GM21390 (cell line): ENCODE measurements around the gene FAXC.
A peak's percentile ranks its signal among the peaks of the same experiment; 100 is the strongest.
"Not testable (repeated sequence)": the region's sequence is repeated elsewhere in the genome, so short reads cannot be mapped to it uniquely, and the experiment has no call there.

Experiments used
- ATAC-seq: cut with Tn5 transposase; IDR thresholded peaks from one replicate; pipeline ENCODE4 v1.9.1; 2021; ENCODE audit not compliant: unreplicated experiment

Gene FAXC

GRCh38 chr6:99341862-99342455 is 7.5 kb downstream of the FAXC start:
- peak; percentile 56 for ATAC-seq

DNA sequence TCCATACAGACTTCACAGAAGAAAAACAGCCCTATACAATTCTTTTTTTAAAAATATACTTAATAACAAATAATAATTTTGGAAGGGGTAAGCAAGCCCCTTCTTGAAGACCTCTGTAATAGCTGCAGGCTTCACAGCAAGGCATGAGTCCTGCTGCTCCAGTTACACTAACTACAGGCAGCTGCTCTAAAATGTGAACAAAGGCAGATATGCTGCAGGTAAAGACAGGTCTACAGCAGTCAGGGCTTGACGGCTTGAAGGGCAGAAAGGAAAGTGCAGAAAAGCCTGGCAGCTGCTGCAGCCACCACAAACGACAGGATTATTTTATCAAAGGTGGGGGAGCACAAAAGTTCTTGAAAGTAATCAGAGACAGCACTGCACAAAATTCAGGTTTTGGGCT is 11.3 kb downstream of the FAXC start:
- no peak for ATAC-seq

DNA sequence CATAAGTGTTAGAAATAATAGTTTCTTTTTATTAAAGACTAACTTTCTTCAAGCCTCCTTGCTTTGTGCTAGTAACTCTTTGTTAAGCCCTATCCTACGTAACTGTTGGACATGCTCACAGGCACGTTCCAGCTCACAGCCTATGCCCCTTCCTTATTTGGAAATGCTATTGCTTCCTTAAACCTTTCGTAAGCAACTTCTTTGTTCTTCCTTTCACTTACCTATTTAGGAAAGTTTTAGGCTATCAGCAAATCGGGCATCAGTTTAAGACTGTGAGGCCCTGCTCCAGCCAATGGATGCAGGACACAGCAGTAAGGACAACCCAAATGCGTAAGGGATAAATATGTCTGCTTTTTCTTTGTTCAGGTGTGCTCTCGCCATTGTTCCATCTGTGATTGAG is 14.2 kb downstream of the FAXC start:
- not testable (repeated sequence) for ATAC-seq

- ATAC-seq: peak; percentile 36
These were observed 14.8 kb downstream of the FAXC start for GRCh38 chr6:99334526-99335127.

DNA sequence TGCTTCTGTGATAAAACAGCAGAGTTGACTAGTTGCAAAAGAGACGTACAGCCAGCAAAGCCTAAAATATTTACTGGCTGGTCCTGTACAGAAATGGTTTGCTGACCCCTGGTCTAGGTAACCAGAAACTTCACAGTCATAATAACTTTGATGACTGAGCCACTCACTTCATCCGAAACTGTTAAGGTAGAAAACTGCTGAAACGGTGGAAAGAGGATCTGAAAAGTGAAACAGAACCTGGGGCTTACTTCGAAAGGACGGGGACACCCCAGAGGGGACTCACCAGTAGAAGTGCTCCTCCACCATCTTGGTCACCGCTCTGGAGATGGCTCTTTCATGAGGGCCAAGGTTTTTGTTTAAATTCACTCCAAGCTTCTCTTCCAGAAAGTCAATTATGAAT is 16.4 kb downstream of the FAXC start:
- ATAC-seq: peak; percentile 90

- no peak for ATAC-seq
These were observed 17.9 kb downstream of the FAXC start for GRCh38 chr6:99331531-99331930.

GRCh38 chr6:99330159-99330558 is 19.3 kb downstream of the FAXC start:
- ATAC-seq: peak; percentile 62

DNA sequence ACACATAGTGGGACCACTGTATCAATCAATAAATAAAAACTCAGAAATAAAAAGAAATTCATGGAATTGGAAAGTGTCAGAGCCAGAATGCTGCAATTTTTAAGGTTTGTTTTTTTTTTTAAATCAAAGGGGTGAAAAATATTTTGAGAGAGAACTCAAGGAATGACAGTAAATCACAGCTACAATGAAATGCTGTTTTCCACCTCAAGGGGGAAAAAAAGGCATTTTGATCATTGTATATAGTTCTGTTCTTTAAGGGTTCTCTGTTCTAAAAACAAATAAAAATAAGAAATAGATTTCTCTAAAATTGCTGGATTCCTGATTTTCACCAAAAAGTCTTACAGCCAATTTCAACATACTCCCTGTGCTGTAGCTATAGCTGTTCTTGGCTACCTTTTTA is 24.5 kb downstream of the FAXC start:
- no peak for ATAC-seq

DNA sequence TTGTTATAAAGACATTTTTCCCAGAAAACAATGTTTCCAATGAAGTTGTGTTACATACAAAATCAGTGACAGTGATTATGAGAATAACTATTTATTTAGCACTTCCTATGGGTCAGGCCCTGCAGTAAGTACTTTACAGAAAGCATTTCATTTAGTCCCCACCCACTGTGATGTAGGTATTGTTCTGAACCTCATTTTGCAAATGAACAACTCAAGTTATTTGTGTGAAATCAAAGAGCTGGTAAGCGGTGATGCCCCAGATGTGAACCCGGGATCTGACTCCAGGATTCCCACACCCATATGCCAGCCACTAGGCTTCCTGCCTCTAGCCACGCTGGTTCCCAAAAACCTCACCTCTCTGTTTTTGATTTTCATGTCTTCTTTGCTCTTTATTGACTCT is 30.9 kb downstream of the FAXC start:
- no peak for ATAC-seq

GRCh38 chr6:99312354-99312753 is 37.1 kb downstream of the FAXC start:
- no peak for ATAC-seq

DNA sequence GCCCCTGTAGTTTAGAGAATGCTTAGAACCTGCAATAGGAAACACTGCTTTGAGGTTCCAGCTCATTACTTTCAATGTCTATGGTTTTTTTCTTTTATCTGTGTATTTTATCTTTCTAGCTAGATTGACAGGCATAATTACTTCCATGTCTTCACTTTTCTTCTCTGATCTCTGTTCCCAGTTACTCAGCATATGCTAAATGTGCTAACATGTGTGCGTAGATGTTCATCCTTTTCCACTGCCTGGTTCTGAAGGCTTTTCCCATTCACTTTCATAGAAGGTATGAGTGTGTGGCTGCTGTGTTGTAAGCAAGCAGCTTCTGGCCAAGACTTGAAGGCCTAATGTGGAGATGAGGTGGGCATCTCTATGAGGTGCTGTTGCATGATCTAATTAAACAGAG is 38.9 kb downstream of the FAXC start:
- no peak for ATAC-seq

DNA sequence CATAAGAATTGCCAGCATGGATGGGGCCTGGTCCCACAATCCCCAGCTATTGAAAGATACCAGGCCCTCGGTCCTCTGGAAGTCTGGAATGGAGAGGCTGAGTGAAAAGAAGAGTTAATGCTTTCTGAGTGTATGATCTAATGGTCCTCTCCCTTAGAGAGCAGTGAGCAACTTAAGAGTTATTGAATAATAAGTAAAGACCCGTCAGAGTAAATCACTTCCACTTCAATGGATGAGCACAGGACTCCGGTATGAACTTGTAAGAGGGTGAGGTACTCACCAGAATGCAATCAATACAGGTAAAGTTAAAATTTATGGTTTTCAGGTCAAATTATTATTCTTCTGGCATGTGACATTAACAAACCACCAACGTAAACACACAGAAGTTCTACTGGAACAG is 39.9 kb downstream of the FAXC start:
- ATAC-seq: no peak

DNA sequence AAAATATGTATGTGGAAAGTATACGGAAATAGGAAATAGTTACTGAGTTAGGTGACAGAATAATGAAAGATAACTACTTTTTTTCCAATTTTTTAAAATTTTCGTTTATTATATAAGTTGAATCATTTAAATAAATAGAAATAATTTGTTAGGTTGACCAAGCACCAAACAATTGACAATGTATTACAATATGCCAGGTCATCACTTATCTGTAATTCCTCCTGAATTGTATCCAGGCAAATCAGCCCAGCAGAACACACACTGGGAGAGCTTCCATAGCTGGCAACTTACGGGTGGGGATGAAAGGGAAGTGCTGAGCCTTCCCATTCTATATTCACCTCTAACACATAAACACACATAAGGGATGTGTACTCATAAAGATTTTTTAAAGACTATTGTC is 40.7 kb downstream of the FAXC start:
- ATAC-seq: no peak

GRCh38 chr6:99307295-99307907 is 42.1 kb downstream of the FAXC start:
- ATAC-seq: no peak

GRCh38 chr6:99306341-99306740 is 43.1 kb downstream of the FAXC start:
- ATAC-seq: no peak

- no peak for ATAC-seq
These were observed 44.4 kb downstream of the FAXC start for GRCh38 chr6:99305021-99305554.

- ATAC-seq: no peak
These were observed 52.1 kb downstream of the FAXC start for GRCh38 chr6:99297415-99297814.

DNA sequence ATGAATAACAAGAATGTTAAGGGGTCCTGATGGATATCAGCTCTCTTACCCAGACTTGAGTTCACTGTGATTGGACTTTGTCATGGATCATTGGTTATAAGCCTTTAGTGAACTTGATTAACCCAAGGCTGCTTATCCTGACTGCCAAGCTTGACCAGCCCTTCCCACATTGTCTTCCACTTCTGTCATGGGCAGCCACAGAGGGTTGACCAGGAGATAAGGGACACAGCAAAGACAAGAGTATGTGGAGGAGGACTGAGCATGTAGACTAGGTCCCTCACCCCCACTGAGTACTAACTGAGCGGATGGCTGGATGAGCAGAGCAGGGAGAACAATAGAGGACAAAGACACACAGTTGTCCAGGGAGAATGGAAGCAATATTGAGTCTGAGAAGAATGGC is 52.5 kb downstream of the FAXC start:
- no peak for ATAC-seq

- no peak for ATAC-seq
These were observed 53.2 kb downstream of the FAXC start for GRCh38 chr6:99296261-99296660.

DNA sequence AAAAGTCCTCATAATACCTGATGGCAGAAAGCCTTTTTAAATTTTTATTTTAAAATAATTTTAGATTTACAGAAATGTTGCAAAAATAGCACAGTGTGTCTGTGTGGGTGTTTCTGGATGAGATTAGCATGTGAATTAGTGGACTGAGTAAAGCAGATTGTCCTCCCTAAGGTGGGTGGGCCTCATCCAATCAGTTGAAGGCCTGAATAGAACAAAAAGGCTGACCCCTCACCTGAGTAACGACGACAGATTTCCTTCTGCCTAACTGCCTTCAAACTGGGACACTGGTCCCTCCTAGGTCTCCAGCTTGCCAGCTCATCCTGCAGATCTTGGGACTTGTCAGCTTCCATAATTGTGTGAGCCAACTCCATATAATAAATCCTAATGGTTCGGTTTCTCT is 54.2 kb downstream of the FAXC start:
- ATAC-seq: no peak

- no peak for ATAC-seq
These were observed 54.7 kb downstream of the FAXC start for GRCh38 chr6:99294786-99295185.

DNA sequence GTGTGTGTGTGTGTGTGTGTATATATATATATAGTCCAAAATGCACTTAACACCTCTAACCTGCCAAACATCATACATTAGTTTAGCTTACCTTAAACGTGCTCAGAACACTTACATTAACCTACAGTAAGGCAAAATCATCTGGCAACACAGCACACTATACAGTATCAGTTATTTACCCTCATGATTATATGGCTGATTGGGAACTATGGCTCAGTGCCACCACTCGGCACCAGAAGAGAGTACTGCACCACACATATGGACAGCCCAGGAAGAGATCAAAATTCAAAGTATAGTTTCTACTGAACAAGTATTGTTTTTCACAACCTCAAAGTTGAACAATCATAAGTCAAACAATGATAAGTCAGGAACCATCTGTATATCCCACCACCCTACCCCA is 59.8 kb downstream of the FAXC start:
- no peak for ATAC-seq

GRCh38 chr6:99288668-99289067 is 60.8 kb downstream of the FAXC start:
- no peak for ATAC-seq
